AG09319 (cell line): Measurements from ENCODE around the gene CD40.

Experiments used
- DNase-seq: peaks from one replicate; pipeline ENCODE4 v3.0.0-alpha.2; 2010; ENCODE audit warnings: low read depth; ENCODE audit errors: extremely low read depth
- CTCF ChIP-seq: IDR thresholded peaks from 2 replicates; pipeline ENCODE4 v1.5.1; 2011; ENCODE audit warnings: low read depth, mild to moderate bottlenecking, inconsistent platforms, low read length, moderate library complexity

The CD40 gene

GRCh38 chr20:46117704-46118467 is at the start of gene CD40:
Gene CD40, plus strand, starts transcription at chr20:46118314. Its CDS starts 30 bp downstream, at chr20:46118344.
- peak; percentile 44 for DNase-seq
- no peak for TF ChIP-seq CTCF

DNA sequence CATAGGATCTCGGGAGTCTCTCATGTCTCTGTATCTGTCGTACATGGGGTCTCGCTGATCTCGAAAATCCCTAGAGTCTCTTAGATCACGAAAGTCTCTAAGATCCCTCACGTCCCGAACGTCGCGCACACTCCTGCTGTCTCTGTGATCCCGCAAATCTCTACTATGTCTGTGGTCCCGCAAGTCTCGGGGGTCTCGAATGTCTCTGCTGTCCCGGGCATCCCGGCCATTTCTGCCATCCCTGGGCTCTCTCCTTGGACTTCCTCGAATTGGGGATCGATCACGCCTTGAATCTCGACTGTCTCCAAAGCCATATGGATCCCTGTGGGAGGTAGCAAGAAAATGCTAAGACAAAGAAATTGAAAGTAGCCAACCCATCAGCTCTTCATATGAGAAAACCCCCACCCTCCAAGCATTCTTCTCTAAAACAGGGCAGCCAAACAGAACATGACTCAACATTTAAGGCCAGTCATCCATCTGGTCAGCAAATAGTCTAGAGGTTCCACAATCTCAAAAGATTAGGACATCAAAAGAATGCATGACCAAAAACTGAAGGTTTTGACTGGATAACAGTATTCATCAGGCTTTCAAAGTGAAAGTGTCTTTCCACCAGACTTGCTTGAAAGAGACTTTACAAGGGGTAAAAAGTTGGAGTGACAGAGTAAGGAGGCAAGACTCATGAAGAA is 47.8 kb upstream of the CD40 start:
- peak; percentile 15 for DNase-seq
- TF ChIP-seq CTCF = no peak

DNA sequence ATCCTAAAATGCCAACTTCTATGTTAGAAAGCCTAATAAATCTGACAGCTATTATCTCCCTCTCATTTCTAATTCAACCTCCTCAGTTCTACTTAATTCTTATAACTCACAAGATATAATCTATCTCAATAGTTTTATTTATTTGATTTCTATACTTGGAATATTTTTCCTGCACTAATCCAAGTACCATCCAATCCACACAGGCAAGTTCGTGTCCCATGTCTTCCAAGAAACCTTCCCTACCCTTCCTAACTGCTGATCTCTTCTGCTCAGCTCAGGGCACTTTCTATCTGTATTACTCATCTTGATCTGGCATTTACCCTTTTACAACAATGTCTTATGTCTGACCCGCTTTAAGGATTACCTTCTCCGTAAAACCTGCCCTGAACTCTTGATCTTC is 46.5 kb upstream of the CD40 start:
- DNase-seq = no peak
- no peak for TF ChIP-seq CTCF

DNA sequence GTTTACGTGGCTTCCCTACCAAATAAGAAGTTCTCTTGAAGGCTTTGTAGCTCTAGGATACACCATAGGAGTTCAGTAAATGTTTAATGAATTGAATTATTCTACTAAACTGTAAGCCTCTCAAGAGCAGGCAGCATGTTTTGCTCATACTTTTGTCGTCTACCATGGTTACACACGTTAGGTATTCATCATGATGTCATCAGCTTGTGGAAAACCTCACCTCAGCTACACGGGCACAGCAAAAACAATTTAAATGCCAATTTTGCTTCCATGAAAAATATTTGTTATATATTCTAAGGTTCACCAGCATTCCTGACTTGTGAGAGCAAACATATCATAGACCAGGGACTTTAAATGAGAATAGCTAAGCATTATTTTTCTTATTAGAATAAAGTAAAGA is 45.1 kb upstream of the CD40 start:
- DNase-seq = no peak
- TF ChIP-seq CTCF = no peak

- DNase-seq = no peak
- no peak for TF ChIP-seq CTCF
Measured at GRCh38 chr20:46073443-46073842, 44.7 kb upstream of the CD40 start.

DNA sequence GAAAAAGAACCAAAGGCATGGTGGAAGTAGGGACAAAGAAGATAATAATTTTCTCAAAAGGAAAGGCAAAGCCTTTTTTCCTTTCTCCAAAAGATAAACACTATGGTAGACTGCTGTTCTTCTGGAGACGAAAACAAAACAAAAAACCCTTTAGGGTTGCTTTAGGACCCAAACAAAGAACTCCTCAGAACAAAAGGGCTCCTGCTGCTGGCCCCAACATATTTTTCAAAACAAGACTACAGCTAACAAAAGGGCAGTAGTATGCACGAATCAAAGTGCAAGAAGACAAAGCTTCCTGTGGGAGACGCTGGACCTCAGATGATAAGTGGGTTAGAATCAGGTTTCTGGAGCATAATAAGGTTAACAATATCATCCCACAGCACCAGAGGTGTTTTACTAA is 44.1 kb upstream of the CD40 start:
- no peak for DNase-seq
- no peak for TF ChIP-seq CTCF

DNA sequence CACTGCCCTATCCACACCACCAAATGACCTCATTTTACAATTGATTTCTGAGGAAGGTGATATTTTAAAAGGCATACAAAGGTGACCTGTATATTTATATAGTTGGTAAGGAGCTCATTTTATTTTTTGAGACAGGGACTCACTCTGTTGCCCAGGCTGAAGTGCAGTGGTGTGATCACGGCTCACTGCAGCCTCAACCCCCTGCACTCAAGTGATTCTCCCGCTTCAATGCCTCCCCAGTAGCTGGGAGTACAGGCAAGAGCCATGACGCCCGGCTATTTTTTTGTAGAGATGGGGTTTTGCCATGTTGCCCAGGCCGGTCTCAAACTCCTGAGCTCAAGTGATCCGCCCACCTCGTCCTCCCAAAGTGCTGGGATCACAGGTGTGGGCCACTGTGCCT is 41.3 kb upstream of the CD40 start:
- no peak for TF ChIP-seq CTCF
- no peak for DNase-seq
